Calu3 (cell line): ENCODE measurements around the gene SELENOM. TPM values are rescaled to one million over a fixed set of nuclear protein-coding genes. Genes with fewer than 3 reads are reported as not detected.
"Not testable (repeated sequence)": the region's sequence is repeated elsewhere in the genome, so short reads cannot be mapped to it uniquely, and the experiment has no call there.

Experiments used
- BruUV-seq: library from RNA; stranded (reverse); fragments of 400-500 nt; replicated peaks from 2 replicates; lab custom pipeline; 2021; lab: Mats Ljungman, UMichigan
- CTCF ChIA-PET: fragments of 300-600 bp; sonication (Branson Sonifier 250); formaldehyde crosslinking; loops from one replicate; lab custom pipeline; 2022; ENCODE audit warnings: antibody characterized with exemption; lab: Charles Lee
- DNase-seq: peaks from one replicate; pipeline ENCODE4 v3.0.0; 2022
- H3K27ac Mint-ChIP-seq: one replicate; pipeline ENCODE4 v1.8.0; 2022; ENCODE audit warnings: mixed read lengths; ENCODE audit not compliant: unreplicated experiment
- H3K27me3 Mint-ChIP-seq: one replicate; pipeline ENCODE4 v1.8.0; 2022; ENCODE audit warnings: mixed read lengths; ENCODE audit not compliant: unreplicated experiment
- H3K36me3 Mint-ChIP-seq: one replicate; pipeline ENCODE4 v1.8.0; 2022; ENCODE audit warnings: mild to moderate bottlenecking, moderate library complexity, mixed read lengths; ENCODE audit not compliant: insufficient read depth, unreplicated experiment
- H3K4me1 Mint-ChIP-seq: one replicate; pipeline ENCODE4 v1.8.0; 2022; ENCODE audit warnings: mild to moderate bottlenecking, low read depth, mixed read lengths; ENCODE audit not compliant: unreplicated experiment
- H3K4me3 Mint-ChIP-seq: one replicate; pipeline ENCODE4 v1.8.0; 2022; ENCODE audit warnings: mild to moderate bottlenecking, low read depth, moderate library complexity, mixed read lengths; ENCODE audit not compliant: unreplicated experiment
- H3K9me3 Mint-ChIP-seq: one replicate; pipeline ENCODE4 v1.8.0; 2022; ENCODE audit warnings: low read depth, mixed read lengths; ENCODE audit not compliant: unreplicated experiment
- CTCF ChIP-seq: fragments of 200-600 bp; IDR thresholded peaks from one replicate; pipeline ENCODE4 v1.8.0; 2022; ENCODE audit warnings: antibody characterized with exemption; ENCODE audit not compliant: unreplicated experiment
- intact Hi-C: fragments of 100-400 bp; cut with micrococcal nuclease; formaldehyde crosslinking; loops from one replicate; pipeline ENCODE4 v1.10.0; 2022; ENCODE audit not compliant: unreplicated experiment
- total RNA-seq: library from RNA; stranded (reverse); gene quantifications from 2 replicates; pipeline ENCODE4 v1.2.3, GENCODE V29; 2022

Gene SELENOM
- total RNA-seq, 1 experiment from 2014 or later, result not detected

- H3K4me1 Mint-ChIP-seq, intact Hi-C loops, BruUV-seq, H3K36me3 Mint-ChIP-seq, H3K27ac Mint-ChIP-seq, CTCF ChIA-PET, H3K9me3 Mint-ChIP-seq, DNase-seq, H3K4me3 Mint-ChIP-seq: not testable (repeated sequence)
- peaks cover 12% of the 10 kb centered on the region for H3K27me3 Mint-ChIP-seq
Measured at GRCh38 chr22:31073125-31073524, 34.2 kb downstream of the SELENOM start.

- intact Hi-C loops, H3K27ac Mint-ChIP-seq, BruUV-seq, H3K9me3 Mint-ChIP-seq, DNase-seq, H3K4me1 Mint-ChIP-seq, H3K4me3 Mint-ChIP-seq, H3K36me3 Mint-ChIP-seq: not testable (repeated sequence)
- CTCF ChIA-PET, result interaction anchor here (0.6 kb wide), 2 partner anchors 144 to 417 kb away, joined by 3 read pairs; no protein-coding TSS in a partner anchor
- H3K27me3 Mint-ChIP-seq, result peaks cover 13% of the 10 kb centered on the region
Measured at GRCh38 chr22:31069691-31070314, 37.6 kb downstream of the SELENOM start.

- no peak overlapping the region for H3K27ac Mint-ChIP-seq
- DNase-seq, result no peak
- intact Hi-C loops, result no loop called here
- CTCF ChIA-PET, result no interaction called here
- TF ChIP-seq CTCF, result no peak
- no peak overlapping the region for H3K4me3 Mint-ChIP-seq
- no TSS peak for BruUV-seq
- H3K27me3 Mint-ChIP-seq, result peaks cover 13% of the 10 kb centered on the region
- H3K9me3 Mint-ChIP-seq, result no peaks in the 10 kb centered on the region
- peaks cover 2% of the 10 kb centered on the region for H3K4me1 Mint-ChIP-seq
- no peaks in the 10 kb centered on the region for H3K36me3 Mint-ChIP-seq
Measured at GRCh38 chr22:31068970-31069369, 38.4 kb downstream of the SELENOM start.

- Mint-ChIP-seq H3K4me1 (peaks cover 8% of the 10 kb centered on the region), H3K27me3 (peaks cover 13% of the 10 kb centered on the region), H3K4me3 (no peak overlapping the region), H3K36me3 (no peaks in the 10 kb centered on the region), H3K9me3 (no peaks in the 10 kb centered on the region), H3K27ac (no peak overlapping the region)
- CTCF ChIA-PET, result interaction anchor here (1.2 to 1.8 kb wide), 2 partner anchors 9 to 906 kb away, joined by 3 to 8 read pairs; no protein-coding TSS in a partner anchor
- intact Hi-C loops, result no loop called here
- BruUV-seq, result no TSS peak
- DNase-seq, result no peak
- TF ChIP-seq CTCF, result no peak
Measured at GRCh38 chr22:31064369-31064768, 43.0 kb downstream of the SELENOM start.

GRCh38 chr22:31062566-31063230 lies 44.7 kb downstream of the SELENOM start:
- no peaks in the 10 kb centered on the region for H3K36me3 Mint-ChIP-seq
- no peak overlapping the region for H3K4me3 Mint-ChIP-seq
- H3K27me3 Mint-ChIP-seq, result no peaks in the 10 kb centered on the region
- no peak overlapping the region for H3K27ac Mint-ChIP-seq
- intact Hi-C loops, result no loop called here
- no peaks in the 10 kb centered on the region for H3K9me3 Mint-ChIP-seq
- TF ChIP-seq CTCF, result no peak
- H3K4me1 Mint-ChIP-seq, result peaks cover 8% of the 10 kb centered on the region
- BruUV-seq, result no TSS peak
- no peak for DNase-seq
- CTCF ChIA-PET, result no interaction called here

GRCh38 chr22:31059663-31060062 lies 47.7 kb downstream of the SELENOM start:
- DNase-seq, H3K27ac Mint-ChIP-seq, H3K36me3 Mint-ChIP-seq, H3K9me3 Mint-ChIP-seq, CTCF ChIA-PET, BruUV-seq, H3K27me3 Mint-ChIP-seq, intact Hi-C loops, H3K4me3 Mint-ChIP-seq: not testable (repeated sequence)
- H3K4me1 Mint-ChIP-seq, result peaks cover 20% of the 10 kb centered on the region
